CD4-positive, alpha-beta T cell (primary cell): ENCODE data around the gene KRTAP10-1. TPM values are rescaled to one million over a fixed set of nuclear protein-coding genes. Genes with fewer than 3 reads are reported as not detected.

Source experiments
- ATAC-seq: fragments of 200-7000 bp; cut with Tn5 transposase; one replicate; pipeline ENCODE4 v1.10.0; 2022; ENCODE audit warnings: mild to moderate bottlenecking; ENCODE audit not compliant: poor library complexity
- CTCF ChIA-PET: fragments of 350-600 bp; sonication (Branson Sonifier 250); formaldehyde crosslinking; loops from one replicate; lab custom pipeline; 2021; ENCODE audit warnings: antibody characterized with exemption, inconsistent platforms; lab: Charles Lee
- POLR2A ChIA-PET: fragments of 350-600 bp; sonication (Branson Sonifier 250); formaldehyde crosslinking; loops from one replicate; lab custom pipeline; 2021; ENCODE audit warnings: antibody characterized with exemption, inconsistent platforms; lab: Charles Lee
- DNase-seq, 14 experiments: peaks; one replicate each; pipeline ENCODE4 v3.0.0-alpha.2; 2013 to 2020; ENCODE audit warnings: mixed read lengths in 2 of 14
- H3K27ac ChIP-seq, 2 donors: one replicate each; pipeline versions ENCODE4 v1.5.1 to v1.7.0; 2013; ENCODE audit warnings: low read length in 2 of 2, low read depth in 1 of 2, mild to moderate bottlenecking in 1 of 2
- H3K27me3 ChIP-seq, 2 experiments: 1 replicate in 1 of 2; 2 replicates in 1 of 2; pipeline versions ENCODE4 v1.6.1 to v1.7.0; 2013; ENCODE audit warnings: low read length in 2 of 2, control low read depth in 1 of 2, mild to moderate bottlenecking in 1 of 2, moderate library complexity in 1 of 2; ENCODE audit not compliant: insufficient read depth in 2 of 2, control insufficient read depth in 1 of 2
- H3K36me3 ChIP-seq: one replicate; pipeline ENCODE4 v1.6.1; 2013; ENCODE audit warnings: low read length, control low read depth; ENCODE audit not compliant: insufficient read depth
- H3K4me1 ChIP-seq: one replicate; pipeline ENCODE4 v1.6.1; 2013; ENCODE audit warnings: low read length, control low read depth; ENCODE audit not compliant: insufficient read depth
- H3K4me3 ChIP-seq: one replicate; pipeline ENCODE4 v1.5.1; 2013; ENCODE audit warnings: mild to moderate bottlenecking, low read length, moderate library complexity
- H3K9me3 ChIP-seq, 2 experiments: 1 replicate in 1 of 2; 2 replicates in 1 of 2; pipeline versions ENCODE4 v1.6.1 to v1.7.0; 2013; ENCODE audit warnings: low read length in 2 of 2, mild to moderate bottlenecking in 2 of 2, control low read depth in 1 of 2, moderate library complexity in 1 of 2; ENCODE audit not compliant: control insufficient read depth in 1 of 2, insufficient read depth in 1 of 2
- H3K27ac Mint-ChIP-seq: one replicate; pipeline ENCODE4 v1.8.0; 2020; ENCODE audit warnings: mixed read lengths
- H3K27me3 Mint-ChIP-seq: one replicate; pipeline ENCODE4 v1.8.0; 2021; ENCODE audit warnings: mixed read lengths
- H3K36me3 Mint-ChIP-seq: one replicate; pipeline ENCODE4 v1.8.0; 2021; ENCODE audit warnings: low read depth, mixed read lengths
- H3K4me1 Mint-ChIP-seq: one replicate; pipeline ENCODE4 v1.8.0; 2021; ENCODE audit warnings: low read depth, mixed read lengths
- H3K4me3 Mint-ChIP-seq: one replicate; pipeline ENCODE4 v1.8.0; 2020; ENCODE audit warnings: mild to moderate bottlenecking, mixed read lengths
- H3K9me3 Mint-ChIP-seq: one replicate; pipeline ENCODE4 v1.8.0; 2020; ENCODE audit warnings: mixed read lengths
- intact Hi-C, 2 experiments: fragments of 100-400 bp; cut with DNase I in 1 of 2; cut with micrococcal nuclease in 1 of 2; formaldehyde crosslinking; loops; one replicate each; pipeline versions ENCODE4 v1.15.1 to v1.9.0; 2023 to 2025; cut with DNase I, micrococcal nuclease
- total RNA-seq, 174 experiments: library from RNA in 2 of 174; stranded (reverse) in 2 of 174; gene quantifications; one replicate each; pipeline ENCODE4 v1.2.3 and lab custom pipeline; 2021 to 2026
- TF ChIP-seq, protein P1 (sequence below): fragments of 200-600 bp; IDR thresholded peaks from one replicate; pipeline ENCODE4 v1.8.0; 2022; ENCODE audit warnings: antibody characterized with exemption, mild to moderate bottlenecking

KRTAP10-1 gene
- total RNA-seq, 2 experiments from 2014 or later: not detected

DNA sequence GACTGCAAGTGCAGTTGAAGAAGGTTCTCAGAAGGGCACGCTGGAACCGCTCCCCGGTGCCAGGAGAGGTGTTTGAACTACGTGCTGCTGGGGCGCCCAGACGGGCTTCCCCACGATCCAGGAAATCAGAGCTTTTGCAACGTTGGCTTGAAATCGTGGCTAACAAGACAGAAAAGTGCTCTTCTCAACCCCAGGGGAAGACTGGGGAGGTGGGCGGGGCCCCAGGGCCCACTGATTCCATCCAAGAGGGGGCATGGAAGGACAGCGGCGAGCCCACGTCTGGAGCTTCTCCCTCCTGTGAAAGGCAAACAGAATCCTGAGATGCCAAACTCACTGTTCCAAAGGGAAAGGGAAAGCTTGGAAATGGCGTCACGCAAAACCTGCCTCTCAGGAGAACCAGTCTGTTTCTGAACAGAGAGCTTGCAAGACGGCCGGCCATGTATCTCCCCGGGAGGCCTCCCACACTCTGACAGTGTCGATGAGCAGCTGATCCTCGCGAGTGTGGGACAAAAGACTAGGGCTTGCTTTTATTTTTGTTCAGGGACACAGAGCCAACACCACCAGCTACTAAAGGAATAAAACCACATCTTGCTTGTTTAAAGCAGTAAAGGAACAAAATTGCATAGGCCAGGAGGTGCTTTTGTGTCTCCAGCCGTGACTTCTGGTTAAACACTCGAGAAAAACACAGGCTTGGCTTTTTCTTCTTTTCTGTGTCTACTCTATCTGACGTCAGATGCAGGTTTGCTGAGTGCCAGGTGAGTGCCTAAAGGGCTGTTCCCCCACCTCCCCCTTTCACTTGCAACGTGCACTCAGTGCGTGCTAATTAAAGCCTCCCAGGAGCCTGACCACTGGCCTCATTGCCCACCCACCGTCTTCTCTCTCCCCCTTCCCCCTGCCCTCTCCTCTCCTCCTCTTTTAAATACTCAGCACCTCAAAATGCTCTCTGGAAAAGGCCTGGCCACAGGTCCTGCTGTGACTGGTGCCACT lies 43.1 kb downstream of the KRTAP10-1 start:
- peaks cover 0 to 12% of the 10 kb centered on the region in 2 experiments for H3K27me3 ChIP-seq
- ATAC-seq (no peak), DNase-seq (no peak)
- no peaks in the 10 kb centered on the region for H3K4me1 ChIP-seq
- intact Hi-C loops: no loop called here
- Mint-ChIP-seq H3K4me1 (no peaks in the 10 kb centered on the region), H3K27me3 (peaks cover 30% of the 10 kb centered on the region), H3K36me3 (no peaks in the 10 kb centered on the region), H3K9me3 (peaks cover 3% of the 10 kb centered on the region), H3K4me3 (no peak overlapping the region), H3K27ac (no peak overlapping the region)
- no peak overlapping the region for H3K4me3 ChIP-seq
- H3K9me3 ChIP-seq: peaks cover 9 to 11% of the 10 kb centered on the region in 2 experiments
- no peak overlapping the region for H3K27ac ChIP-seq
- TF ChIP-seq, protein P1, sequence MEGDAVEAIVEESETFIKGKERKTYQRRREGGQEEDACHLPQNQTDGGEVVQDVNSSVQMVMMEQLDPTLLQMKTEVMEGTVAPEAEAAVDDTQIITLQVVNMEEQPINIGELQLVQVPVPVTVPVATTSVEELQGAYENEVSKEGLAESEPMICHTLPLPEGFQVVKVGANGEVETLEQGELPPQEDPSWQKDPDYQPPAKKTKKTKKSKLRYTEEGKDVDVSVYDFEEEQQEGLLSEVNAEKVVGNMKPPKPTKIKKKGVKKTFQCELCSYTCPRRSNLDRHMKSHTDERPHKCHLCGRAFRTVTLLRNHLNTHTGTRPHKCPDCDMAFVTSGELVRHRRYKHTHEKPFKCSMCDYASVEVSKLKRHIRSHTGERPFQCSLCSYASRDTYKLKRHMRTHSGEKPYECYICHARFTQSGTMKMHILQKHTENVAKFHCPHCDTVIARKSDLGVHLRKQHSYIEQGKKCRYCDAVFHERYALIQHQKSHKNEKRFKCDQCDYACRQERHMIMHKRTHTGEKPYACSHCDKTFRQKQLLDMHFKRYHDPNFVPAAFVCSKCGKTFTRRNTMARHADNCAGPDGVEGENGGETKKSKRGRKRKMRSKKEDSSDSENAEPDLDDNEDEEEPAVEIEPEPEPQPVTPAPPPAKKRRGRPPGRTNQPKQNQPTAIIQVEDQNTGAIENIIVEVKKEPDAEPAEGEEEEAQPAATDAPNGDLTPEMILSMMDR: no peak
- H3K36me3 ChIP-seq: no peaks in the 10 kb centered on the region
- ChIA-PET POLR2A (no interaction called here), CTCF (interaction anchor here (1.5 kb wide), 1 partner anchor 296 kb away, joined by 3 read pairs; no protein-coding TSS in a partner anchor)

DNA sequence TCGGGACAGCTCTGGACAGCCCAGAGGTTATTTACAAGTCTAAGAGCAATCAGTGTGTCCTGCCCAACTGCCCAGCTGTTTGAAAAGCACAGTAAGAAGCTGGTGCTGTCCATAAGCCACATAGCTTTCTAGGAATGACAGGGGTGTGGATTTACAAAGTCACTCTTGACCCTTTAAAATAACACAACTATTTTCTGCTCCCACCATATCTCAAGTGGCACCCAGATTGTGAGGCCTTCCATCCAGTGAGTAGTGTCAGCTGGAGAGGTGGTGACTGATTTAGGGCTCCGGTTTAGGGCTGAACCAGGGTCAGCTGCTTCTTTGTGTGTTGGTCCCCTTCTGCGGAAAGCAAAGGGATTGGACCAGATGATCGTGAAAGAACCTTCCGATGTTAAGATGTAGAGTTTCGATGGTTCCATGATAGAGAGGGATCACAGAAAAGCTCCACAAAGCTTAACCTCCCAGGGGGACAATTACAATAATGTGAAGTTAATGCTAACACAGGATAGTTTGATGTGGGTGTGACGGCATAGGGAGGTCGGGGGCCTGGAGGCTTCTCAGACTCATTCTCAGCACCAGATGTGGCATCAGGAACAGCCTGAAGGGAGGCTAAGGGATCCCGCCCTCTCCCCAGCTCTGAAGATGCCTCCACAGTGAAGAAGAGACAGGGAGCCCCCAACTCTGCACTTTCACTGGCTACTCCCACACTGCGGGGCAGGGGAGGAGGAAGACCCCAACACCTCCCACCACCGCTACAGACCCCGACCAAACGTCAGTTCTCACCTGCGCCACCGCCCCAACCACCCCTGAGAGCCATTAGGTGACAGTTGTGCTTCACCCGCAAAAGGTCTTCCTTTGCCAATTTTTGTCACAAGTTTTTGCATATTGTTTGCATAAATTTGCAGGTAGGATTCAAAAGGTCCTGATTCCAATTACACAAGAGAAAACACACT lies 44.1 kb downstream of the KRTAP10-1 start:
- peaks cover 0 to 12% of the 10 kb centered on the region in 2 experiments for H3K27me3 ChIP-seq
- H3K27ac Mint-ChIP-seq: no peak overlapping the region
- no peaks in the 10 kb centered on the region for H3K4me1 ChIP-seq
- intact Hi-C loops: no loop called here
- POLR2A ChIA-PET: no interaction called here
- H3K36me3 ChIP-seq: no peaks in the 10 kb centered on the region
- peaks cover 3% of the 10 kb centered on the region for H3K9me3 Mint-ChIP-seq
- H3K4me3 Mint-ChIP-seq: no peak overlapping the region
- H3K27me3 Mint-ChIP-seq: peaks cover 30% of the 10 kb centered on the region
- ATAC-seq (no peak), DNase-seq (no peak)
- H3K36me3 Mint-ChIP-seq: no peaks in the 10 kb centered on the region
- TF ChIP-seq, protein P1: no peak
- no peak overlapping the region for H3K4me3 ChIP-seq
- CTCF ChIA-PET: interaction anchor here (1.5 kb wide), 1 partner anchor 297 kb away, joined by 3 read pairs; no protein-coding TSS in a partner anchor
- no peaks in the 10 kb centered on the region for H3K4me1 Mint-ChIP-seq
- H3K27ac ChIP-seq: no peak overlapping the region
- H3K9me3 ChIP-seq: peaks cover 9 to 11% of the 10 kb centered on the region in 2 experiments

DNA sequence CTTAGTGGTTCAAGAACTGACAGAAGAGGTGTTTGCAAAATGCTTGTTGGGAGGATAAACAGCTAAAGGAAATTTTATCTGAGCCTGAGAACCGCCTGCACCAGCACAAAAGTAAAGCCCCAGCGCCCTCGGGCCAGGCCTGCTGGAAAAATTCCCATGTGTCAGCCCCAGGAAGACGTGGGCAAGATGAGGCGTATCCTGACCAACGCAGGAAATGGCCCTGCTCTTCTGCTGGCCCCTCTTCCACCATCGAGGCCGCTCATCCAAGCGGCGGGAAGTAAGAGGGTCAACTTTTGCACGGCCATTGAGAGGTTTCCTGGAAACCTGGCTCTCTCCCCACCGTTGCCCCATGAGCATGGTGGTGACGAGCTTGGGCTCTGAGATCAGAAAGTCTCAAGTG lies 45.0 kb downstream of the KRTAP10-1 start:
- DNase-seq: no peak
- TF ChIP-seq, protein P1: no peak
- Mint-ChIP-seq H3K9me3 (peaks cover 3% of the 10 kb centered on the region), H3K4me3 (no peak overlapping the region), H3K4me1 (no peaks in the 10 kb centered on the region), H3K27me3 (peaks cover 30% of the 10 kb centered on the region), H3K36me3 (no peaks in the 10 kb centered on the region), H3K27ac (no peak overlapping the region)
- ChIA-PET POLR2A (no interaction called here), CTCF (interaction anchor here (1.5 kb wide), 1 partner anchor 298 kb away, joined by 3 read pairs; no protein-coding TSS in a partner anchor)
- Histone ChIP-seq H3K4me1 (no peaks in the 10 kb centered on the region), H3K36me3 (no peaks in the 10 kb centered on the region), H3K9me3 (peaks cover 9 to 11% of the 10 kb centered on the region in 2 experiments), H3K27me3 (peaks cover 0 to 12% of the 10 kb centered on the region in 2 experiments), H3K4me3 (no peak overlapping the region), H3K27ac (no peak overlapping the region)
- intact Hi-C loops: no loop called here
- ATAC-seq: no peak
